HEK293 (cell line): Measurements from ENCODE around the gene TNS3.

Source experiments
- CTCF ChIA-PET: fragments of 350-600 bp; formaldehyde crosslinking; extraction: SDS; loops from one replicate; lab custom pipeline; 2021; ENCODE audit warnings: antibody characterized with exemption; lab: Yijun Ruan, JAX
- POLR2A ChIA-PET: fragments of 300-600 bp; formaldehyde crosslinking; extraction: SDS; loops from one replicate; lab custom pipeline; 2020; ENCODE audit warnings: antibody characterized with exemption, inconsistent platforms; lab: Yijun Ruan, JAX
- H3K27ac ChIP-seq: fragments of 200-500 bp; sonication (Bioruptor generic); 2 replicates; pipeline ENCODE4 v1.5.1; 2014; ENCODE audit warnings: low read depth, low read length, control low read depth, inconsistent platforms; ENCODE audit errors: extremely low read depth
- H3K36me3 ChIP-seq, 2 experiments: fragments of 200-500 bp in 1 of 2; sonication (Bioruptor generic) in 1 of 2; 1 replicate in 1 of 2; 2 replicates in 1 of 2; pipeline ENCODE4 v1.5.1; 2014 to 2017; ENCODE audit warnings: inconsistent platforms in 2 of 2, low read length in 2 of 2; ENCODE audit not compliant: control insufficient read depth in 2 of 2, insufficient read depth in 1 of 2
- H3K4me1 ChIP-seq: fragments of 200-500 bp; sonication (Bioruptor generic); 2 replicates; pipeline ENCODE4 v1.5.1; 2014; ENCODE audit warnings: mild to moderate bottlenecking, low read length, inconsistent platforms; ENCODE audit not compliant: control insufficient read depth, insufficient read depth
- H3K4me3 ChIP-seq: 2 replicates; pipeline ENCODE4 v1.5.1; 2011; ENCODE audit warnings: low read depth, mild to moderate bottlenecking, control low read depth, low read length, moderate library complexity
- H3K9me3 ChIP-seq: fragments of 200-500 bp; sonication (Bioruptor generic); 2 replicates; pipeline ENCODE4 v1.5.1; 2014; ENCODE audit warnings: low read depth, low read length, inconsistent platforms; ENCODE audit not compliant: control insufficient read depth, insufficient read depth
- FEZF1 ChIP-seq: fragments of 450-650 bp; formaldehyde crosslinking; IDR thresholded peaks from 2 replicates; pipeline ENCODE4 v1.5.1; 2016; ENCODE audit warnings: missing biosample characterization, missing genetic modification characterization
- KLF9 ChIP-seq: fragments of 450-650 bp; formaldehyde crosslinking; IDR thresholded peaks from 2 replicates; pipeline ENCODE4 v1.5.1; 2016; ENCODE audit warnings: missing biosample characterization, missing genetic modification characterization, low read depth
- MZF1 ChIP-seq: fragments of 450-650 bp; formaldehyde crosslinking; IDR thresholded peaks from 2 replicates; pipeline ENCODE4 v1.5.1; 2017; ENCODE audit warnings: missing biosample characterization, missing genetic modification characterization, borderline replicate concordance
- SP7 ChIP-seq: fragments of 450-650 bp; formaldehyde crosslinking; IDR thresholded peaks from 2 replicates; pipeline ENCODE4 v1.5.1; 2016; ENCODE audit warnings: missing biosample characterization, missing genetic modification characterization
- YY1 ChIP-seq: fragments of 450-650 bp; formaldehyde crosslinking; IDR thresholded peaks from 2 replicates; pipeline ENCODE4 v1.5.1; 2018; ENCODE audit warnings: missing biosample characterization, missing genetic modification characterization
- ZBTB1 ChIP-seq: fragments of 450-650 bp; formaldehyde crosslinking; IDR thresholded peaks from 2 replicates; pipeline ENCODE4 v1.5.1; 2016; ENCODE audit warnings: missing biosample characterization, missing genetic modification characterization
- ZBTB17 ChIP-seq: fragments of 450-650 bp; formaldehyde crosslinking; IDR thresholded peaks from 2 replicates; pipeline ENCODE4 v1.5.1; 2016; ENCODE audit warnings: missing biosample characterization, missing genetic modification characterization
- ZNF174 ChIP-seq: fragments of 450-650 bp; formaldehyde crosslinking; IDR thresholded peaks from 2 replicates; pipeline ENCODE4 v1.5.0; 2017; ENCODE audit warnings: missing biosample characterization, mild to moderate bottlenecking, missing genetic modification characterization
- ZNF175 ChIP-seq: fragments of 450-650 bp; formaldehyde crosslinking; IDR thresholded peaks from 2 replicates; pipeline ENCODE4 v1.5.1; 2016; ENCODE audit warnings: missing biosample characterization, missing genetic modification characterization
- ZNF24 ChIP-seq: fragments of 450-650 bp; formaldehyde crosslinking; IDR thresholded peaks from 2 replicates; pipeline ENCODE4 v1.5.1; 2016; ENCODE audit warnings: missing biosample characterization, missing genetic modification characterization
- ZNF292 ChIP-seq: fragments of 450-650 bp; formaldehyde crosslinking; IDR thresholded peaks from 2 replicates; pipeline ENCODE4 v1.5.1; 2016; ENCODE audit warnings: low read depth, missing biosample characterization, missing genetic modification characterization, borderline replicate concordance
- ZNF311 ChIP-seq: fragments of 450-650 bp; formaldehyde crosslinking; IDR thresholded peaks from 2 replicates; pipeline ENCODE4 v1.5.1; 2017; ENCODE audit warnings: missing biosample characterization, missing genetic modification characterization, borderline replicate concordance
- ZNF341 ChIP-seq: fragments of 450-650 bp; formaldehyde crosslinking; IDR thresholded peaks from 2 replicates; pipeline ENCODE4; 2016; ENCODE audit warnings: low read depth, missing biosample characterization, missing genetic modification characterization
- ZNF366 ChIP-seq: fragments of 450-650 bp; formaldehyde crosslinking; conservative IDR thresholded peaks from 2 replicates; pipeline ENCODE4 v1.5.1; 2016; ENCODE audit warnings: missing biosample characterization, missing genetic modification characterization
- ZNF423 ChIP-seq: fragments of 450-650 bp; formaldehyde crosslinking; IDR thresholded peaks from 2 replicates; pipeline ENCODE4 v1.5.1; 2016; ENCODE audit warnings: missing biosample characterization, missing genetic modification characterization
- ZNF548 ChIP-seq: fragments of 450-650 bp; formaldehyde crosslinking; IDR thresholded peaks from 2 replicates; pipeline ENCODE4 v1.5.1; 2016; ENCODE audit warnings: missing biosample characterization, missing genetic modification characterization
- ZNF610 ChIP-seq: fragments of 450-650 bp; formaldehyde crosslinking; IDR thresholded peaks from 2 replicates; pipeline ENCODE4 v1.5.1; 2016; ENCODE audit warnings: missing biosample characterization, missing genetic modification characterization, borderline replicate concordance
- ZNF621 ChIP-seq: fragments of 450-650 bp; formaldehyde crosslinking; IDR thresholded peaks from 2 replicates; pipeline ENCODE4 v1.5.1; 2017; ENCODE audit warnings: missing biosample characterization, missing genetic modification characterization
- ZNF785 ChIP-seq: fragments of 450-650 bp; formaldehyde crosslinking; IDR thresholded peaks from 2 replicates; pipeline ENCODE4 v1.5.1; 2016; ENCODE audit warnings: missing biosample characterization, missing genetic modification characterization
- ZSCAN30 ChIP-seq: fragments of 450-650 bp; IDR thresholded peaks from 2 replicates; pipeline ENCODE4 v1.5.1; 2018; ENCODE audit warnings: missing biosample characterization, mild to moderate bottlenecking, missing genetic modification characterization, moderate library complexity
- TF ChIP-seq, protein P1 (sequence below): fragments of 450-650 bp; formaldehyde crosslinking; IDR thresholded peaks from 2 replicates; pipeline ENCODE4 v1.5.1; 2016; ENCODE audit warnings: missing biosample characterization, missing genetic modification characterization
- TF ChIP-seq, protein P2 (sequence below): fragments of 450-650 bp; formaldehyde crosslinking; IDR thresholded peaks from 2 replicates; pipeline ENCODE4 v1.5.1; 2016; ENCODE audit warnings: missing biosample characterization, missing genetic modification characterization
- TF ChIP-seq, protein P3 (sequence below): fragments of 450-650 bp; formaldehyde crosslinking; IDR thresholded peaks from 2 replicates; pipeline ENCODE4 v1.5.1; 2016; ENCODE audit warnings: missing biosample characterization, missing genetic modification characterization
- TF ChIP-seq, protein P4 (sequence below): fragments of 450-650 bp; formaldehyde crosslinking; IDR thresholded peaks from 2 replicates; pipeline ENCODE4; 2016; ENCODE audit warnings: missing biosample characterization, missing genetic modification characterization
- TF ChIP-seq, protein P5 (sequence below): fragments of 450-650 bp; formaldehyde crosslinking; IDR thresholded peaks from 2 replicates; pipeline ENCODE4 v1.5.1; 2016; ENCODE audit warnings: missing biosample characterization, missing genetic modification characterization, low read depth
- TF ChIP-seq, protein P6 (sequence below): fragments of 450-650 bp; formaldehyde crosslinking; IDR thresholded peaks from 2 replicates; pipeline ENCODE4 v1.5.1; 2016; ENCODE audit warnings: missing biosample characterization, missing genetic modification characterization

Gene TNS3

DNA sequence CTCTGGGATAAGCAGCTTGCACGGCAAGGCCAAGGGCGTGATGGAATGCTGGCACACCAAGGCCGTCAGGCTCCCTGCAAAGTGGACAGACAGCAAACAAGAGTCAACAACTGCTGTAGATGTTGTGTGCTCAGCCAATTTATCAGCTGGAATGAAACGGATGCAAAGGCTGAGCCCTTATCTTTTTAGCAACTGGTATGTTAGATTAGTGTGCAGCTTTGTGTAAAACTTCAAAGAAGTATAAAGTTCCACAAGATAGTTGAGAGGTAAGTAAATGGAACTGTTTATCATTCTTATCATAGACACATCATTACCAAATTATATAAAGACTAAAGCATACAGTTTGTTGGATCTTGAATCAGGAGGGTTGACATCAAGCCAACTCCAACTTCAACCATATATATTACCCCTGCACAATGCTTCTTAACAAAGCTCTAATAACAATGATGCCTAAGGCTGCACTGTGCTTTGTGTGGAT is 289.0 kb downstream of the TNS3 start (continued):
- TF ChIP-seq, protein P1, sequence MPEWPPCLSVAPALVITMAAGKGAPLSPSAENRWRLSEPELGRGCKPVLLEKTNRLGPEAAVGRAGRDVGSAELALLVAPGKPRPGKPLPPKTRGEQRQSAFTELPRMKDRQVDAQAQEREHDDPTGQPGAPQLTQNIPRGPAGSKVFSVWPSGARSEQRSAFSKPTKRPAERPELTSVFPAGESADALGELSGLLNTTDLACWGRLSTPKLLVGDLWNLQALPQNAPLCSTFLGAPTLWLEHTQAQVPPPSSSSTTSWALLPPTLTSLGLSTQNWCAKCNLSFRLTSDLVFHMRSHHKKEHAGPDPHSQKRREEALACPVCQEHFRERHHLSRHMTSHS = no peak
- TF ChIP-seq ZSCAN30 = no peak
- TF ChIP-seq, protein P2, sequence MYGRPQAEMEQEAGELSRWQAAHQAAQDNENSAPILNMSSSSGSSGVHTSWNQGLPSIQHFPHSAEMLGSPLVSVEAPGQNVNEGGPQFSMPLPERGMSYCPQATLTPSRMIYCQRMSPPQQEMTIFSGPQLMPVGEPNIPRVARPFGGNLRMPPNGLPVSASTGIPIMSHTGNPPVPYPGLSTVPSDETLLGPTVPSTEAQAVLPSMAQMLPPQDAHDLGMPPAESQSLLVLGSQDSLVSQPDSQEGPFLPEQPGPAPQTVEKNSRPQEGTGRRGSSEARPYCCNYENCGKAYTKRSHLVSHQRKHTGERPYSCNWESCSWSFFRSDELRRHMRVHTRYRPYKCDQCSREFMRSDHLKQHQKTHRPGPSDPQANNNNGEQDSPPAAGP (tag by site-specific recombination) = no peak
- no peak for TF ChIP-seq YY1 (tag by site-specific recombination)
- no peak for TF ChIP-seq ZNF785
- no peak for TF ChIP-seq SP7 (tag by site-specific recombination)
- TF ChIP-seq FEZF1 (tag by site-specific recombination) = no peak
- no peak for TF ChIP-seq ZNF423
- no peak for TF ChIP-seq ZNF548

DNA sequence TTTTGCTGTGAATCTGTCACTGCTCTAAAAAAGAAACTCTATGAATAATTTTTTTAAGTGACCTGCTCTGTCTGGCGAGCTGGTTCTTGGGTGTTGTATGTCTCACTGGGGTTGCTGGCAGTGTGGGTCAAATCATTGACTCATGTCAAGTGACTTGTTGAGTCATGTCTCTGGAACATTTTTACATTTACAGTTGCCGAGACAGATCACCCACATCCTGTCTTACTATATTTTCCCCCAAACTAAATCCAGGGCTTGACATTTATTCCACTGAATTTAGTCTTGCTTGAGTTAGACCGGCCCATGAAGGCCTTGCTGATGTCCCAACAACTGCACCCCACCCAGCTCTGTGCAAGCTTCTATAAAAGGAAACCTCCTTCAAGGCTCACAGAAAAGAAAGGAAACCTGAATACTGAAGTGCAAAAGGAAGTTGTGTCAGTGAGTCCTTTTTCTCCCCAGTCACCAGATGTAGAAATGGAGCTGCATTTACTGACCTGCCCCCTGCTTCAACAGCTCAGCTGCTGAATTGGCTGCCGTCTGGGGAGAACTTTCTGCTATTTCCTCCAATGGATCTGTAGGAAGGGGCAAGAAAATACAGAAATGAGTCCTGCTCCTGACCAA is 290.3 kb downstream of the TNS3 start:
- no peak for TF ChIP-seq ZBTB17
- TF ChIP-seq ZNF24 (tag by site-specific recombination) = no peak
- no peak for TF ChIP-seq MZF1
- TF ChIP-seq, protein P3, sequence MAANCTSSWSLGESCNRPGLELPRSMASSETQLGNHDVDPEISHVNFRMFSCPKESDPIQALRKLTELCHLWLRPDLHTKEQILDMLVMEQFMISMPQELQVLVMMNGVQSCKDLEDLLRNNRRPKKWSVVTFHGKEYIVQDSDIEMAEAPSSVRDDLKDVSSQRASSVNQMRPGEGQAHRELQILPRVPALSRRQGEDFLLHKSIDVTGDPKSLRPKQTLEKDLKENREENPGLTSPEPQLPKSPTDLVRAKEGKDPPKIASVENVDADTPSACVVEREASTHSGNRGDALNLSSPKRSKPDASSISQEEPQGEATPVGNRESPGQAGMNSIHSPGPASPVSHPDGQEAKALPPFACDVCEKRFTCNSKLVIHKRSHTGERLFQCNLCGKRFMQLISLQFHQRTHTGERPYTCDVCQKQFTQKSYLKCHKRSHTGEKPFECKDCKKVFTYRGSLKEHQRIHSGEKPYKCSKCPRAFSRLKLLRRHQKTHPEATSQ (tag by site-specific recombination) = no peak
- no peak for TF ChIP-seq ZNF610 (tag by site-specific recombination)
- TF ChIP-seq ZNF174 (tag by site-specific recombination) = no peak
- TF ChIP-seq ZNF292 = no peak
- TF ChIP-seq ZNF175 = no peak
- no peak for TF ChIP-seq ZNF621 (tag by site-specific recombination)
- TF ChIP-seq KLF9 (tag by site-specific recombination) = no peak
- no peak for TF ChIP-seq ZBTB1 (tag by site-specific recombination)
- TF ChIP-seq ZNF311 = no peak
- TF ChIP-seq ZNF366 (tag by site-specific recombination) = no peak
- TF ChIP-seq, protein P4, sequence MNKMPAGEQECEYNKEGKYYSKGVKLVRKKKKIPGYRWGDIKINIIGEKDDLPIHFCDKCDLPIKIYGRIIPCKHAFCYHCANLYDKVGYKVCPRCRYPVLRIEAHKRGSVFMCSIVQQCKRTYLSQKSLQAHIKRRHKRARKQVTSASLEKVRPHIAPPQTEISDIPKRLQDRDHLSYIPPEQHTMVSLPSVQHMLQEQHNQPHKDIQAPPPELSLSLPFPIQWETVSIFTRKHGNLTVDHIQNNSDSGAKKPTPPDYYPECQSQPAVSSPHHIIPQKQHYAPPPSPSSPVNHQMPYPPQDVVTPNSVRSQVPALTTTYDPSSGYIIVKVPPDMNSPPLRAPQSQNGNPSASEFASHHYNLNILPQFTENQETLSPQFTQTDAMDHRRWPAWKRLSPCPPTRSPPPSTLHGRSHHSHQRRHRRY = no peak
- no peak for TF ChIP-seq ZNF341 (tag by site-specific recombination)
- TF ChIP-seq, protein P5, sequence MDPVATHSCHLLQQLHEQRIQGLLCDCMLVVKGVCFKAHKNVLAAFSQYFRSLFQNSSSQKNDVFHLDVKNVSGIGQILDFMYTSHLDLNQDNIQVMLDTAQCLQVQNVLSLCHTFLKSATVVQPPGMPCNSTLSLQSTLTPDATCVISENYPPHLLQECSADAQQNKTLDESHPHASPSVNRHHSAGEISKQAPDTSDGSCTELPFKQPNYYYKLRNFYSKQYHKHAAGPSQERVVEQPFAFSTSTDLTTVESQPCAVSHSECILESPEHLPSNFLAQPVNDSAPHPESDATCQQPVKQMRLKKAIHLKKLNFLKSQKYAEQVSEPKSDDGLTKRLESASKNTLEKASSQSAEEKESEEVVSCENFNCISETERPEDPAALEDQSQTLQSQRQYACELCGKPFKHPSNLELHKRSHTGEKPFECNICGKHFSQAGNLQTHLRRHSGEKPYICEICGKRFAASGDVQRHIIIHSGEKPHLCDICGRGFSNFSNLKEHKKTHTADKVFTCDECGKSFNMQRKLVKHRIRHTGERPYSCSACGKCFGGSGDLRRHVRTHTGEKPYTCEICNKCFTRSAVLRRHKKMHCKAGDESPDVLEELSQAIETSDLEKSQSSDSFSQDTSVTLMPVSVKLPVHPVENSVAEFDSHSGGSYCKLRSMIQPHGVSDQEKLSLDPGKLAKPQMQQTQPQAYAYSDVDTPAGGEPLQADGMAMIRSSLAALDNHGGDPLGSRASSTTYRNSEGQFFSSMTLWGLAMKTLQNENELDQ = no peak
- TF ChIP-seq, protein P6, sequence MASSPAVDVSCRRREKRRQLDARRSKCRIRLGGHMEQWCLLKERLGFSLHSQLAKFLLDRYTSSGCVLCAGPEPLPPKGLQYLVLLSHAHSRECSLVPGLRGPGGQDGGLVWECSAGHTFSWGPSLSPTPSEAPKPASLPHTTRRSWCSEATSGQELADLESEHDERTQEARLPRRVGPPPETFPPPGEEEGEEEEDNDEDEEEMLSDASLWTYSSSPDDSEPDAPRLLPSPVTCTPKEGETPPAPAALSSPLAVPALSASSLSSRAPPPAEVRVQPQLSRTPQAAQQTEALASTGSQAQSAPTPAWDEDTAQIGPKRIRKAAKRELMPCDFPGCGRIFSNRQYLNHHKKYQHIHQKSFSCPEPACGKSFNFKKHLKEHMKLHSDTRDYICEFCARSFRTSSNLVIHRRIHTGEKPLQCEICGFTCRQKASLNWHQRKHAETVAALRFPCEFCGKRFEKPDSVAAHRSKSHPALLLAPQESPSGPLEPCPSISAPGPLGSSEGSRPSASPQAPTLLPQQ (tag by site-specific recombination) = no peak
- Histone ChIP-seq H3K36me3 (peaks cover 0 to 10% of the 10 kb centered on the region in 2 experiments; a peak in 1 of 3 replicates), H3K4me1 (no peaks in the 10 kb centered on the region), H3K27ac (no peak overlapping the region), H3K4me3 (no peak overlapping the region), H3K9me3 (no peaks in the 10 kb centered on the region)
- ChIA-PET POLR2A (no interaction called here), CTCF (interaction anchor here (1.0 to 1.1 kb wide), 2 partner anchors 25 to 144 kb away, joined by 3 to 4 read pairs; no protein-coding TSS in a partner anchor)
